Measurements from ENCODE around the gene CSNK2A1. TPM values are rescaled to one million over a fixed set of nuclear protein-coding genes. Genes with fewer than 3 reads are reported as not detected.

Gene CSNK2A1
- total RNA-seq, 2 donors from 2014 or later = 40.5 to 52.7 TPM

DNA sequence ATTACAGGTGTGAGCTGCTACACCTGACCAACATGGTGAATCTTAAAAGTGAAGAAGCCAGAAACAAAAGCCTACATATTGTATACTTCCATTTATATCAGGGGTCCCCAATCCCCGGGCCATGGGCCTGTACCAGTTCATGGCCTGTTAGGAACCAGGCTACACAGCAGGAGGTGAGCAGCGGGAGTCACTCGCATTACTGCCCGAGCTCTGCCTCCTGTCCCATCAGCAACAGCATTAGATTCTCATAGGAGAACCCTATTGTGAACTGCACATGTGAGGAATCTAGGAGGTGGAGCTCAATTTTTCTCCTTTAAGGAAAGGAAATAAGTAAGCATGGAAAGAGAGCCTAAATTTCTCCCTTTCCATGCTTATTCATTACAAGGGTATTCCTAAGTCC is 21.7 kb downstream of the CSNK2A1 start:
- Histone ChIP-seq H3K4me1 (no peaks in the 10 kb centered on the region), H3K27ac (no peak overlapping the region), H3K9me3 (no peaks in the 10 kb centered on the region), H3K27me3 (no peaks in the 10 kb centered on the region), H3K36me3 (replicated peaks in 1 of 2; ENCODE audit: insufficient read depth in 1 of 2, low read depth in 2 of 2) (peaks cover 0 to 5% of the 10 kb centered on the region in 2 donors), H3K4me3 (no peak overlapping the region)
- TF ChIP-seq, protein P1, sequence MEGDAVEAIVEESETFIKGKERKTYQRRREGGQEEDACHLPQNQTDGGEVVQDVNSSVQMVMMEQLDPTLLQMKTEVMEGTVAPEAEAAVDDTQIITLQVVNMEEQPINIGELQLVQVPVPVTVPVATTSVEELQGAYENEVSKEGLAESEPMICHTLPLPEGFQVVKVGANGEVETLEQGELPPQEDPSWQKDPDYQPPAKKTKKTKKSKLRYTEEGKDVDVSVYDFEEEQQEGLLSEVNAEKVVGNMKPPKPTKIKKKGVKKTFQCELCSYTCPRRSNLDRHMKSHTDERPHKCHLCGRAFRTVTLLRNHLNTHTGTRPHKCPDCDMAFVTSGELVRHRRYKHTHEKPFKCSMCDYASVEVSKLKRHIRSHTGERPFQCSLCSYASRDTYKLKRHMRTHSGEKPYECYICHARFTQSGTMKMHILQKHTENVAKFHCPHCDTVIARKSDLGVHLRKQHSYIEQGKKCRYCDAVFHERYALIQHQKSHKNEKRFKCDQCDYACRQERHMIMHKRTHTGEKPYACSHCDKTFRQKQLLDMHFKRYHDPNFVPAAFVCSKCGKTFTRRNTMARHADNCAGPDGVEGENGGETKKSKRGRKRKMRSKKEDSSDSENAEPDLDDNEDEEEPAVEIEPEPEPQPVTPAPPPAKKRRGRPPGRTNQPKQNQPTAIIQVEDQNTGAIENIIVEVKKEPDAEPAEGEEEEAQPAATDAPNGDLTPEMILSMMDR (IDR thresholded peaks at IDR 0.05) = no peak
- no peak for TF ChIP-seq POLR2A (IDR thresholded peaks at IDR 0.05)
- 90 to 97% methylated on average over 4 of the region's 4 CpGs for WGBS, 2 donors
- intact Hi-C loops (cut with DNase I) = no loop called here
- no peak for DNase-seq
- no peak for ATAC-seq

DNA sequence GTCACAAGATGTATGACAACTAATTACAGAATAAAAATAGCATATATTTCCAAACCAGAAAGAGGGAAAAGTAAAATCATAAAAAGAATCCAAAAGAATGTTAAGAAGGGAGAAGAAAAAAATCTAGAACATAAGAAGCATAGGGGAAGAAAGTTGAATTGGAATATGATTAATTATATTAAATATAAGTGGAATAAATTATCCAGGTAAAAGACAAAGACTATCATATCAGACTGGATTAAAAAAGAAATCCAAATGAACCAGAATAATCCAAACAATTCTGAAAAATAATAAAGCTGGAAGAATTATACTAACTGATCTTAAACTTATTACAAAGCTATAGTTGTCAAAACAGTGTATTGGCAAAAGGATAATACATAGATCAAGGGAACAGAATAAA is 23.6 kb downstream of the CSNK2A1 start:
- Histone ChIP-seq H3K4me1 (peaks cover 6% of the 10 kb centered on the region), H3K27me3 (no peaks in the 10 kb centered on the region), H3K9me3 (no peaks in the 10 kb centered on the region), H3K27ac (no peak overlapping the region), H3K36me3 (replicated peaks in 1 of 2; ENCODE audit: insufficient read depth in 1 of 2, low read depth in 2 of 2) (peaks cover 0 to 3% of the 10 kb centered on the region in 2 donors), H3K4me3 (no peak overlapping the region)
- intact Hi-C loops (cut with DNase I) = no loop called here
- no peak for TF ChIP-seq POLR2A (IDR thresholded peaks at IDR 0.05)
- TF ChIP-seq, protein P1 (IDR thresholded peaks at IDR 0.05) = no peak
- DNase-seq (no peak), ATAC-seq (no peak)

DNA sequence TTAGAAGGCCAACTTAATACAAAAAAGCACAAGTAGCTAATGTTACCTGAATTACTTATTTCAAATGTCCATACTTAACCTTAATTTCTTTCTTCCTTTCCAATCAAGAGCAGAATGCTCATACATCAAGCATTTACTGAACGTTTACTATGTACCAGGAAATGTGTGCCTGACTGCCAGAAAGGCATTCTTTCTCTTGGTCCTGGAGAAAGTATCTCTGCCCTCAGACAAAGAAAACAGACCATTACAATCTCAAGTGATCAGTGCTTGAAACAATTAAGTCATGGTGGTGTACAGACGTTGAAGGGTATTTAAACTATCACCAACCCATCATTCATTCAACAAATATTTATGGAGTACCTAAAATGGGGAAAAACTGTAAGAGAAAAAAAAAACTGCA is 26.4 kb downstream of the CSNK2A1 start:
- DNase-seq (no peak), ATAC-seq (no peak)
- Histone ChIP-seq H3K36me3 (replicated peaks in 1 of 2; ENCODE audit: insufficient read depth in 1 of 2, low read depth in 2 of 2) (no peaks in the 10 kb centered on the region), H3K4me3 (no peak overlapping the region), H3K27me3 (no peaks in the 10 kb centered on the region), H3K27ac (no peak overlapping the region), H3K4me1 (peaks cover 12% of the 10 kb centered on the region), H3K9me3 (no peaks in the 10 kb centered on the region)
- intact Hi-C loops (cut with DNase I) = no loop called here
- 20 to 30% methylated on average over 2 of the region's 2 CpGs for WGBS, 2 donors
- no peak for TF ChIP-seq POLR2A (IDR thresholded peaks at IDR 0.05)
- TF ChIP-seq, protein P1 (IDR thresholded peaks at IDR 0.05) = no peak

DNA sequence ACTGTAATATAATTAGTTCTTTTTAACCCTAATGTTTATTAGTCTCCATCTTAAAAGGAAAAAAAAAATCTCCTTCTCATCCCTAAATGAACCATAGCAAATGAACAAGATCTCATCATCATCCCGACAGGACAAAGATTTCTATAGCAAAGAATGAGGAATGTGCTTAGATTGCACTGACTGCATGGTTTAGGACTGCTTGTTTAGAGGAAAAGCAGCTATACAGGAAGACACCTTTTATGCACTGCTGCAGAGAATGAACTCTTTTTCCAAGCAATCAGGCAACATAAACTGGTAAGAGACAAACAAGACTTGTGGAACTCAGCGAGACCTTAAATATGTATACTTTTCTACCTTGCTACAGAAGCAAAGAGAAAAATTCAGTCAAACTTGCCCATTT is 26.8 kb downstream of the CSNK2A1 start:
- intact Hi-C loops (cut with DNase I) = no loop called here
- H3K36me3 ChIP-seq (replicated peaks in 1 of 2; ENCODE audit: insufficient read depth in 1 of 2, low read depth in 2 of 2) = no peaks in the 10 kb centered on the region
- H3K27me3 ChIP-seq = no peaks in the 10 kb centered on the region
- H3K4me1 ChIP-seq = peaks cover 12% of the 10 kb centered on the region
- no peak overlapping the region for H3K4me3 ChIP-seq
- DNase-seq (no peak), ATAC-seq (no peak)
- WGBS, 2 donors = 77 to 88% methylated on average over 2 of the region's 2 CpGs
- H3K9me3 ChIP-seq = no peaks in the 10 kb centered on the region
- no peak overlapping the region for H3K27ac ChIP-seq
- TF ChIP-seq POLR2A (IDR thresholded peaks at IDR 0.05) = no peak
- TF ChIP-seq, protein P1 (IDR thresholded peaks at IDR 0.05) = no peak

DNA sequence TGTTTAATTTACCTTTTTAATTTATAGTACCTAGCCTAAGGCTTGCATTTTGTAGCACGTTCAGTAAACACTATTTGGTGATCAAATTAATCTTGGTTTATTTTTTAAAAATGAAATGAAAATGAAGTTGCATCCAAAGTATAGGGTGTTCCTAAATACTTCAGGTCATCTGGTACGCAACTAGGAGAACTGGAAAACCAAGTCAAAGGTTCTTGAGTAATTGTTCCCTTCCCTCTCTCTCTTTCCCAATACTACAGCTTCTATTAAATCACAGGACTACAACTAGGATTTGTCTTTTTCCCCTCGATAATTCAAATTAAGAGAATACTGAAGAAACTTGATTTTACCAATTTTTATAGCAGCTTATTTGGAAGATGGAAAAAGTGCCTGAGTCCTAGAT is 27.9 kb downstream of the CSNK2A1 start:
- ATAC-seq (no peak), DNase-seq (no peak)
- H3K4me3 ChIP-seq = no peak overlapping the region
- no peaks in the 10 kb centered on the region for H3K27me3 ChIP-seq
- 71 to 81% methylated on average over 3 of the region's 3 CpGs for WGBS, 2 donors
- intact Hi-C loops (cut with DNase I) = no loop called here
- TF ChIP-seq POLR2A (IDR thresholded peaks at IDR 0.05) = no peak
- TF ChIP-seq, protein P1 (IDR thresholded peaks at IDR 0.05) = no peak
- H3K27ac ChIP-seq = no peak overlapping the region
- H3K36me3 ChIP-seq (replicated peaks in 1 of 2; ENCODE audit: insufficient read depth in 1 of 2, low read depth in 2 of 2) = no peaks in the 10 kb centered on the region
- H3K4me1 ChIP-seq = peaks cover 22% of the 10 kb centered on the region
- no peaks in the 10 kb centered on the region for H3K9me3 ChIP-seq

Data from body of pancreas (tissue), 4 donors.